Measurements from ENCODE around the gene S100A13.
"Not testable (repeated sequence)": the region's sequence is repeated elsewhere in the genome, so short reads cannot be mapped to it uniquely, and the experiment has no call there.

The S100A13 gene

GRCh38 chr1:153602749-153603148, 24.6 kb downstream of the S100A13 start:
- Histone ChIP-seq H3K27me3 (ENCODE audit: control insufficient read depth in 1 of 2, insufficient read depth in 2 of 2, low read length in 2 of 2) (no peaks in the 10 kb centered on the region), H3K9ac (ENCODE audit: low read length in 2 of 2) (no peak overlapping the region), H3K27ac (ENCODE audit: low read length) (no peak overlapping the region), H3K4me1 (ENCODE audit: control insufficient read depth, insufficient read depth, low read length) (peaks cover 3% of the 10 kb centered on the region), H3K36me3 (ENCODE audit: control insufficient read depth in 2 of 2, insufficient read depth in 2 of 2, low read length in 2 of 2) (peaks cover 12 to 16% of the 10 kb centered on the region in 2 donors), H3K9me3 (ENCODE audit: control insufficient read depth in 2 of 2, low read length in 2 of 2) (no peaks in the 10 kb centered on the region), H3K4me3 (ENCODE audit: low read length in 2 of 2) (no peak overlapping the region)

- H3K9me3 ChIP-seq (ENCODE audit: control insufficient read depth in 2 of 2, low read length in 2 of 2), result no peaks in the 10 kb centered on the region
- H3K36me3 ChIP-seq (ENCODE audit: control insufficient read depth in 2 of 2, insufficient read depth in 2 of 2, low read length in 2 of 2), result no peaks in the 10 kb centered on the region
- H3K27ac ChIP-seq (ENCODE audit: low read length), result no peak overlapping the region
- H3K4me3 ChIP-seq (ENCODE audit: low read length in 2 of 2), result no peak overlapping the region
- H3K4me1 ChIP-seq (ENCODE audit: control insufficient read depth, insufficient read depth, low read length), result no peaks in the 10 kb centered on the region
- H3K9ac ChIP-seq (ENCODE audit: low read length in 2 of 2), result no peak overlapping the region
- H3K27me3 ChIP-seq (ENCODE audit: control insufficient read depth in 1 of 2, insufficient read depth in 2 of 2, low read length in 2 of 2), result no peaks in the 10 kb centered on the region
These were observed 27.5 kb downstream of the S100A13 start for GRCh38 chr1:153599847-153600246.

DNA sequence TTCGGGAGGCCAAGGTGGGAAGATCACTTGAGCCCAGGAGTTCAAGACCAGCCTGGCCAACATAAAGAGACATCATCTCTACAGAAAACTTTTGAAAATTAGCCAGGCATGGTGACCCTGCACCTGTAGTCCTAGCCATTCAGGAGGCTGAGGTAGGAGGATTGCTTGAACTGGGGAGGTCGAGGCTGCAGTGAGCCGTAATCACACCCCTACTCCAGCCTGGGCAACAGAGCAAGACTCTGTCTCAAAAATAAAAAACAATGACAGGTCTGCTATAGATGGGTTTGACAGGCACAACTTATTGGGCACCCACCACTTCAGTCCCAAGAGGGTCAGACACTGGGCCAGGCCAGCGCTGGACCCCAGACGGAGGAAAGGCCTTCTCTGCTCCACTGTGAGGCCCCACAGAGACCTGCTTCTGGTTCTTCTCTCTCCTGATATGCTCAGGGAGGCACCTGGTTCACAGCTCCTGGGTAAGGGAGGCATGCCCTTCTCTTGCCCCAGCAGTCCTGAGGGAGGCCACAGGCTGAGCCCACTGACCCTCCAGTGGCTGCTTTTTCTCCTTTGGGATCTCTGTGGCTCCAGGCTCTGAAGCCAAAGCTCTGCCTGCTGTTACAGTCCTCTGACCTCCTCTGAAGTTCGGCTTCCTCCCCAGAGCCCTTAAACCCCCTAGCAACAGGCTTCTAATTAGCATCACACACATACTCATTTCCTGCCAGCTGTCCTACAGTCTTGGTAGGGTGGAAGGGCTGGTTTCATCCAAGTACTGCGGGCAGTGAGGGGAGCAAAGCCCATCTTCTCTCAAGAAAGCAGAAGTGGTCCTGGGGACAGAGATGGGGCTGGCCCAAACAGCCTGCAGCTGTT, 28.8 kb downstream of the S100A13 start:
- no peaks in the 10 kb centered on the region for H3K27me3 ChIP-seq (ENCODE audit: control insufficient read depth in 1 of 2, insufficient read depth in 2 of 2, low read length in 2 of 2)
- no peak overlapping the region for H3K27ac ChIP-seq (ENCODE audit: low read length)
- no peaks in the 10 kb centered on the region for H3K4me1 ChIP-seq (ENCODE audit: control insufficient read depth, insufficient read depth, low read length)
- no peak overlapping the region for H3K4me3 ChIP-seq (ENCODE audit: low read length in 2 of 2)
- no peaks in the 10 kb centered on the region for H3K9me3 ChIP-seq (ENCODE audit: control insufficient read depth in 2 of 2, low read length in 2 of 2)
- H3K36me3 ChIP-seq (ENCODE audit: control insufficient read depth in 2 of 2, insufficient read depth in 2 of 2, low read length in 2 of 2), result no peaks in the 10 kb centered on the region
- no peak overlapping the region for H3K9ac ChIP-seq (ENCODE audit: low read length in 2 of 2)

DNA sequence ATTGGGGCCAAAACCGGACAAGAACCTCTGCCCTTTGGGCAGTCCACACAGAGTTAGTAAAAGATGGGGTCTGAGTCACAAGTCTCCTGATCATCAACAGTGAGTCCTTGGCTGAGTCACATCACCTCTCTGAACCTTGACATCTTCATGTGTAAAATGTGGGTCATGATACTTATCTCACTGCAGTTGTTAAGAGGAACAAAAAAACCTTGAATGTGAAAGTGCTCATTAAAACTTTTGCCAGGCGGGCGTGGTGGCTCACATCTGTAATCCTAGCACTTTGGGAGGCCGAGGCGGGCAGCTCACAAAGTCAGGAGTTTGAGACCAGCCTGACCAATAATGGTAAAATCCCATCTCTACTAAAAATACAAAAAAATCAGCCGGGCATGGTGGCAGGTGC, 30.1 kb downstream of the S100A13 start:
- no peaks in the 10 kb centered on the region for H3K27me3 ChIP-seq (ENCODE audit: control insufficient read depth in 1 of 2, insufficient read depth in 2 of 2, low read length in 2 of 2)
- H3K4me3 ChIP-seq (ENCODE audit: low read length in 2 of 2), result no peak overlapping the region
- no peak overlapping the region for H3K27ac ChIP-seq (ENCODE audit: low read length)
- no peak overlapping the region for H3K9ac ChIP-seq (ENCODE audit: low read length in 2 of 2)
- no peaks in the 10 kb centered on the region for H3K4me1 ChIP-seq (ENCODE audit: control insufficient read depth, insufficient read depth, low read length)
- H3K9me3 ChIP-seq (ENCODE audit: control insufficient read depth in 2 of 2, low read length in 2 of 2), result no peaks in the 10 kb centered on the region
- H3K36me3 ChIP-seq (ENCODE audit: control insufficient read depth in 2 of 2, insufficient read depth in 2 of 2, low read length in 2 of 2), result no peaks in the 10 kb centered on the region

DNA sequence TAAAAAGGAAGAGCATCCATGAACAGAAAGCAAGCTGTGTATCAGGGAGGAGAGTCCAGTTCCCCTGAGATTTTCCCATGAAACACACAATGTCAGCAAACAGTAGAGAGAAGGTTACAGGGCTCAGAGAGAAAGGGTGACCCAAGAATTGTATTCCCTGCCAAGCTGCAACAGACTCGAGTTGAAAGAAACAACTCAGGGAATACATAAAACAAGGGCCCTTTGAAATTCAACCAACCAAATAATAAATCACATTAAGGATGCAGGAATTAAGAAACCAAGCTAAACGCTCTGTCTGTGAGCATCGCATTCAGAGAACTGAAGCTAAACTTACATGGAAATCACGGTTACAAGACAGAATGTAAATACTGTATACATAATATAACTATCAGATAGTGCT, 34.6 kb downstream of the S100A13 start:
- Histone ChIP-seq H3K27me3 (ENCODE audit: control insufficient read depth in 1 of 2, insufficient read depth in 2 of 2, low read length in 2 of 2) (no peaks in the 10 kb centered on the region), H3K9me3 (ENCODE audit: control insufficient read depth in 2 of 2, low read length in 2 of 2) (no peaks in the 10 kb centered on the region), H3K9ac (ENCODE audit: low read length in 2 of 2) (no peak overlapping the region), H3K4me3 (ENCODE audit: low read length in 2 of 2) (no peak overlapping the region), H3K27ac (ENCODE audit: low read length) (no peak overlapping the region), H3K4me1 (ENCODE audit: control insufficient read depth, insufficient read depth, low read length) (no peaks in the 10 kb centered on the region), H3K36me3 (ENCODE audit: control insufficient read depth in 2 of 2, insufficient read depth in 2 of 2, low read length in 2 of 2) (peaks cover 0 to 2% of the 10 kb centered on the region in 2 donors)

DNA sequence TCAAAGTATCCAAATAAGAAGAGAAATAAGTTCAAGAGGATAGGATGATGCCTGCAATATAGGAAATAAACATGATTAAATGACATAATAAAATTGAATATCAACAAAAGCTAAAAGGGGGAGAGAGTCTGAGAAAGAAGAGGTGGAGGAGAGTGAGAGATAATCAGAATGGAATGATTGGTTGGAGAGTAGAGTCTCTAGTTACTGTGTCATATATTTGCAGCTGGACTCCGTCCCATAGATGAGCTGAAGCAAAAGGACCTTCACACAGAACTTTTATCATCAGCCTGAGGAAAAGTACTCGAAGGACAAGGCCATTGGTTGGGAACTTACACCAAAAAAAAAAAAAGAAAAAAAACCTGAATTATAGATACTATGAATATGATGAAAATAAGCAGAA, 38.8 kb downstream of the S100A13 start:
- no peak overlapping the region for H3K9ac ChIP-seq (ENCODE audit: low read length in 2 of 2)
- no peak overlapping the region for H3K4me3 ChIP-seq (ENCODE audit: low read length in 2 of 2)
- no peaks in the 10 kb centered on the region for H3K9me3 ChIP-seq (ENCODE audit: control insufficient read depth in 2 of 2, low read length in 2 of 2)
- peaks cover 0 to 2% of the 10 kb centered on the region in 2 donors for H3K36me3 ChIP-seq (ENCODE audit: control insufficient read depth in 2 of 2, insufficient read depth in 2 of 2, low read length in 2 of 2)
- H3K27me3 ChIP-seq (ENCODE audit: control insufficient read depth in 1 of 2, insufficient read depth in 2 of 2, low read length in 2 of 2), result no peaks in the 10 kb centered on the region
- no peak overlapping the region for H3K27ac ChIP-seq (ENCODE audit: low read length)
- no peaks in the 10 kb centered on the region for H3K4me1 ChIP-seq (ENCODE audit: control insufficient read depth, insufficient read depth, low read length)

GRCh38 chr1:153588033-153588432, 39.3 kb downstream of the S100A13 start:
- not testable (repeated sequence) for H3K4me1 ChIP-seq (ENCODE audit: control insufficient read depth, insufficient read depth, low read length); H3K4me3 ChIP-seq (ENCODE audit: low read length in 2 of 2); H3K9ac ChIP-seq (ENCODE audit: low read length in 2 of 2); H3K27me3 ChIP-seq (ENCODE audit: control insufficient read depth in 1 of 2, insufficient read depth in 2 of 2, low read length in 2 of 2); H3K27ac ChIP-seq (ENCODE audit: low read length); H3K36me3 ChIP-seq (ENCODE audit: control insufficient read depth in 2 of 2, insufficient read depth in 2 of 2, low read length in 2 of 2); H3K9me3 ChIP-seq (ENCODE audit: control insufficient read depth in 2 of 2, low read length in 2 of 2)

DNA sequence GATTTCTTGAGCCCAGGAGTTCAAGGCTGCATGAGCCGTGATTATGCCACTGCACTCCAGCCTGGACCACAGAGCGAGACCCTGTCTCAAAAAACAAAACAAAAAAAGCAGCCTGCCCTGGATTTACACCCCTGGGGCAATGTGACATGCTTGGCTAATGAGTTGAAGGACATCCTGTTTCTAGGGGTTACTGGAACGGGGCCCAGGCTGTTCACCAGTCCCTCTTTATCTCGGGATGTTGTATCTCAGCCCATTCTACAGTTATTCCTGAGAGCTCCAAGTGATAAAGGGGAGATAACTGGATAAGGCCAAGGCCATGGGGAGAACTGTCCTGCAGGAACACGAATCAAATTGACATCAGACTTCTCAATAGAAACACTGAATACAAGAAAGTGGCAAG, 40.0 kb downstream of the S100A13 start:
- H3K36me3 ChIP-seq (ENCODE audit: control insufficient read depth in 2 of 2, insufficient read depth in 2 of 2, low read length in 2 of 2), result peaks cover 0 to 2% of the 10 kb centered on the region in 2 donors
- H3K27ac ChIP-seq (ENCODE audit: low read length), result no peak overlapping the region
- no peak overlapping the region for H3K4me3 ChIP-seq (ENCODE audit: low read length in 2 of 2)
- no peaks in the 10 kb centered on the region for H3K27me3 ChIP-seq (ENCODE audit: control insufficient read depth in 1 of 2, insufficient read depth in 2 of 2, low read length in 2 of 2)
- no peaks in the 10 kb centered on the region for H3K4me1 ChIP-seq (ENCODE audit: control insufficient read depth, insufficient read depth, low read length)
- no peaks in the 10 kb centered on the region for H3K9me3 ChIP-seq (ENCODE audit: control insufficient read depth in 2 of 2, low read length in 2 of 2)
- no peak overlapping the region for H3K9ac ChIP-seq (ENCODE audit: low read length in 2 of 2)

DNA sequence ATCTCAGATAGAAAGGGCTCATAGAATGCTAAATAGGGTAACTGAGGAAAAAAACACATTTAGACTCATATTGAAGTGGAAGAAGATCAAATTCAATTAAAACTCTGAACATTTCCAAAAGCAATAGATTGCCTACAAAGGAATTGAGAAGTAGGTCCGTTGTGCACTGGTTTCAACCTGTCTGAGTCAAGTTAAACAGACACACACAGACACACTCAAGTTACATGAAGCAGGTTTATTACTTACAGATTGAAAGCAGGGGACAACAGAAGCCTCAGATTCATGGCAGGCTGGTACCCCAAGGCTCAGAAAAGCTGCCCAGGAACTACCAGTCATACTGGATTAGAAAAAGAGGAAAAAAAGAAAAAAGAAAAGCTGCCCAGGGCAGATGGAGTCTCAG, 41.0 kb downstream of the S100A13 start:
- H3K9me3 ChIP-seq (ENCODE audit: control insufficient read depth in 2 of 2, low read length in 2 of 2), result no peaks in the 10 kb centered on the region
- H3K27me3 ChIP-seq (ENCODE audit: control insufficient read depth in 1 of 2, insufficient read depth in 2 of 2, low read length in 2 of 2), result no peaks in the 10 kb centered on the region
- no peak overlapping the region for H3K27ac ChIP-seq (ENCODE audit: low read length)
- no peak overlapping the region for H3K4me3 ChIP-seq (ENCODE audit: low read length in 2 of 2)
- H3K36me3 ChIP-seq (ENCODE audit: control insufficient read depth in 2 of 2, insufficient read depth in 2 of 2, low read length in 2 of 2), result peaks cover 0 to 2% of the 10 kb centered on the region in 2 donors
- H3K9ac ChIP-seq (ENCODE audit: low read length in 2 of 2), result no peak overlapping the region
- H3K4me1 ChIP-seq (ENCODE audit: control insufficient read depth, insufficient read depth, low read length), result no peaks in the 10 kb centered on the region

DNA sequence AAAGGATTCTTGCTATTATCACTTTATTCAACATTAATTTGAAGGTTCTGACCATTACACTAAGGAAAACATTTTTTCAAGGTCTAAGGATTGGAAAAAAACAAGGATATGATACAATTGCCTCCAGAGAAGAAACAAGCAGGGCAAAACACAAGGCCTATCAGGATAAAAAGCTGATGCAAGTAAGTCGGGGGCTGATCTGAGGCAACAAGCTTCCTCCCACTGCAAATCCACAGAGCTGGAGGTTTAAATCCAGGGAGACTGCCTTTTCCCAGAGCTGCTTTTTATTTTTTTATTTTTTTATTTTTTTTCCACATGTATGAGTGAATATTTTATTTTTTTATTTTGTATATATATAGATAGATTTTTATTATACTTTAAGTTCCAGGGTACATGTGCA, 42.3 kb downstream of the S100A13 start:
- Histone ChIP-seq H3K27me3 (ENCODE audit: control insufficient read depth in 1 of 2, insufficient read depth in 2 of 2, low read length in 2 of 2) (no peaks in the 10 kb centered on the region), H3K36me3 (ENCODE audit: control insufficient read depth in 2 of 2, insufficient read depth in 2 of 2, low read length in 2 of 2) (peaks cover 0 to 2% of the 10 kb centered on the region in 2 donors), H3K9me3 (ENCODE audit: control insufficient read depth in 2 of 2, low read length in 2 of 2) (no peaks in the 10 kb centered on the region), H3K27ac (ENCODE audit: low read length) (no peak overlapping the region), H3K4me3 (ENCODE audit: low read length in 2 of 2) (no peak overlapping the region), H3K9ac (ENCODE audit: low read length in 2 of 2) (no peak overlapping the region), H3K4me1 (ENCODE audit: control insufficient read depth, insufficient read depth, low read length) (no peaks in the 10 kb centered on the region)

- H3K27ac ChIP-seq (ENCODE audit: low read length), result no peak overlapping the region
- no peaks in the 10 kb centered on the region for H3K9me3 ChIP-seq (ENCODE audit: control insufficient read depth in 2 of 2, low read length in 2 of 2)
These were observed 43.3 kb downstream of the S100A13 start for GRCh38 chr1:153583976-153584375.

More at GRCh38 chr1:153583976-153584375, 43.3 kb downstream of the S100A13 start:
- no peaks in the 10 kb centered on the region for H3K4me1 ChIP-seq (ENCODE audit: control insufficient read depth, insufficient read depth, low read length)
- H3K27me3 ChIP-seq (ENCODE audit: control insufficient read depth in 1 of 2, insufficient read depth in 2 of 2, low read length in 2 of 2), result no peaks in the 10 kb centered on the region
- H3K9ac ChIP-seq (ENCODE audit: low read length in 2 of 2), result no peak overlapping the region
- H3K4me3 ChIP-seq (ENCODE audit: low read length in 2 of 2), result no peak overlapping the region
- no peaks in the 10 kb centered on the region for H3K36me3 ChIP-seq (ENCODE audit: control insufficient read depth in 2 of 2, insufficient read depth in 2 of 2, low read length in 2 of 2)
